ENCODE measurements around the gene SPPL2B. TPM values are rescaled to one million over a fixed set of nuclear protein-coding genes. Genes with fewer than 3 reads are reported as not detected.

SPPL2B gene
- total RNA-seq, 1 donor from 2014 or later = 20.7 TPM

GRCh38 chr19:2363419-2363818, 34.9 kb downstream of the SPPL2B start:
- H4K20me1 ChIP-seq (ENCODE audit: low read depth) = no peaks in the 10 kb centered on the region
- Mint-ChIP-seq H3K27ac (no peak overlapping the region), H3K4me1 (peaks cover 10% of the 10 kb centered on the region), H3K27me3 (ENCODE audit: insufficient read depth, low read depth) (peaks cover 20% of the 10 kb centered on the region), H3K36me3 (no peaks in the 10 kb centered on the region), H3K4me3 (no peak overlapping the region), H3K9me3 (peaks cover 5% of the 10 kb centered on the region)
- H3K36me3 ChIP-seq = no peaks in the 10 kb centered on the region
- H2AFZ ChIP-seq (replicated peaks) = no peak overlapping the region
- H3K4me1 ChIP-seq = peaks cover 4% of the 10 kb centered on the region
- H3K4me2 ChIP-seq = no peak overlapping the region
- TF ChIP-seq EZH2 (IDR thresholded peaks at IDR 0.05) (no peak), EZH2phosphoT487 (IDR thresholded peaks at IDR 0.05) (no peak), CTCF (IDR thresholded peaks at IDR 0.05) (no peak)
- no peak overlapping the region for H3K9ac ChIP-seq
- peaks cover 37% of the 10 kb centered on the region for H3K27me3 ChIP-seq
- H3K4me3 ChIP-seq = no peak overlapping the region
- peaks cover 7% of the 10 kb centered on the region for H3F3A ChIP-seq (ENCODE audit: low read depth)
- no peak overlapping the region for H3K27ac ChIP-seq
- peak; percentile 38 for DNase-seq (ENCODE audit: low spot score)
- no peaks in the 10 kb centered on the region for H3K9me3 ChIP-seq (ENCODE audit: low read depth)
- no peaks in the 10 kb centered on the region for H3K79me2 ChIP-seq (ENCODE audit: low read depth)

GRCh38 chr19:2365201-2365970, 36.9 kb downstream of the SPPL2B start:
- peaks cover 5% of the 10 kb centered on the region for H3K9me3 Mint-ChIP-seq
- peak overlapping the region; percentile 16 for H3K27ac Mint-ChIP-seq
- H3K9me3 ChIP-seq (ENCODE audit: low read depth) = no peaks in the 10 kb centered on the region
- H3K36me3 ChIP-seq = no peaks in the 10 kb centered on the region
- no peak overlapping the region for H3K4me3 Mint-ChIP-seq
- H3K27ac ChIP-seq = no peak overlapping the region
- no peaks in the 10 kb centered on the region for H3K79me2 ChIP-seq (ENCODE audit: low read depth)
- H3K4me1 ChIP-seq = peaks cover 4% of the 10 kb centered on the region
- peaks cover 13% of the 10 kb centered on the region for H3K27me3 Mint-ChIP-seq (ENCODE audit: insufficient read depth, low read depth)
- H3F3A ChIP-seq (ENCODE audit: low read depth) = peaks cover 7% of the 10 kb centered on the region
- TF ChIP-seq EZH2 (IDR thresholded peaks at IDR 0.05) (no peak), CTCF (IDR thresholded peaks at IDR 0.05) (no peak), EZH2phosphoT487 (IDR thresholded peaks at IDR 0.05) (no peak)
- H3K27me3 ChIP-seq = peaks cover 17% of the 10 kb centered on the region
- no peak overlapping the region for H3K9ac ChIP-seq
- peaks cover 9% of the 10 kb centered on the region for H3K4me1 Mint-ChIP-seq
- no peaks in the 10 kb centered on the region for H3K36me3 Mint-ChIP-seq
- H4K20me1 ChIP-seq (ENCODE audit: low read depth) = no peaks in the 10 kb centered on the region
- no peak overlapping the region for H3K4me3 ChIP-seq
- H3K4me2 ChIP-seq = no peak overlapping the region
- no peak overlapping the region for H2AFZ ChIP-seq (replicated peaks)
- DNase-seq (ENCODE audit: low spot score) = no peak

GRCh38 chr19:2371656-2372055, 43.2 kb downstream of the SPPL2B start:
- H3K27ac Mint-ChIP-seq = no peak overlapping the region
- Histone ChIP-seq H3K9me3 (ENCODE audit: low read depth) (no peaks in the 10 kb centered on the region), H3K9ac (no peak overlapping the region), H3K36me3 (no peaks in the 10 kb centered on the region), H3K79me2 (ENCODE audit: low read depth) (no peaks in the 10 kb centered on the region), H3K4me1 (no peaks in the 10 kb centered on the region), H2AFZ (replicated peaks) (no peak overlapping the region), H3F3A (ENCODE audit: low read depth) (no peaks in the 10 kb centered on the region), H4K20me1 (ENCODE audit: low read depth) (no peaks in the 10 kb centered on the region), H3K27ac (no peak overlapping the region), H3K4me3 (no peak overlapping the region), H3K4me2 (no peak overlapping the region), H3K27me3 (no peaks in the 10 kb centered on the region)
- TF ChIP-seq EZH2phosphoT487 (IDR thresholded peaks at IDR 0.05) = no peak
- no peak for TF ChIP-seq CTCF (IDR thresholded peaks at IDR 0.05)
- no peak for TF ChIP-seq EZH2 (IDR thresholded peaks at IDR 0.05)
- H3K27me3 Mint-ChIP-seq (ENCODE audit: insufficient read depth, low read depth) = peaks cover 7% of the 10 kb centered on the region
- H3K36me3 Mint-ChIP-seq = no peaks in the 10 kb centered on the region
- H3K4me1 Mint-ChIP-seq = peaks cover 11% of the 10 kb centered on the region
- DNase-seq (ENCODE audit: low spot score) = no peak
- H3K4me3 Mint-ChIP-seq = no peak overlapping the region
- peaks cover 7% of the 10 kb centered on the region for H3K9me3 Mint-ChIP-seq
